Suprapubic skin (tissue), 4 donors: Measurements from ENCODE around the gene NOX3. TPM values are rescaled to one million over a fixed set of nuclear protein-coding genes. Genes with fewer than 3 reads are reported as not detected.

Experiments used
- DNase-seq, 2 donors: peaks; one replicate each; pipeline ENCODE4 v3.0.0-alpha.2; 2019; ENCODE audit warnings: low spot score in 2 of 2
- H3K27ac ChIP-seq: fragments of 200-600 bp; sonication (generic); one replicate; pipeline ENCODE4 v1.5.1; 2019
- H3K27me3 ChIP-seq: fragments of 200-600 bp; sonication (generic); one replicate; pipeline ENCODE4 v1.5.1; 2019
- H3K36me3 ChIP-seq: fragments of 200-600 bp; sonication (generic); one replicate; pipeline ENCODE4 v1.5.1; 2019
- H3K4me1 ChIP-seq: fragments of 200-600 bp; sonication (generic); one replicate; pipeline ENCODE4 v1.5.1; 2019
- H3K4me3 ChIP-seq: fragments of 200-600 bp; sonication (generic); one replicate; pipeline ENCODE4 v1.5.1; 2019; ENCODE audit warnings: mild to moderate bottlenecking
- H3K9me3 ChIP-seq: fragments of 200-600 bp; sonication (generic); one replicate; pipeline ENCODE4 v1.5.1; 2019
- EP300 ChIP-seq: sonication (generic); formaldehyde crosslinking; IDR thresholded peaks from one replicate; pipeline ENCODE4 v1.6.1; 2017; ENCODE audit warnings: antibody characterized with exemption
- POLR2A ChIP-seq, 2 donors: fragments of 450-650 bp; IDR thresholded peaks; one replicate each; pipeline ENCODE4 v1.6.1; 2017; ENCODE audit warnings: antibody characterized with exemption in 2 of 2, mild to moderate bottlenecking in 2 of 2, moderate library complexity in 2 of 2
- POLR2AphosphoS5 ChIP-seq, 3 donors: sonication (generic); formaldehyde crosslinking; IDR thresholded peaks; one replicate each; pipeline ENCODE4 v1.6.1; 2017; ENCODE audit warnings: antibody characterized with exemption in 3 of 3
- WGBS: methylation state at CpG from one replicate; pipeline ENCODE4 v1.1.5; 2018; 5-methylcytosine and 5-hydroxymethylcytosine counted together
- total RNA-seq, 4 donors: library from RNA; depleted of rRNA; stranded (reverse); fragments of >200 nt; gene quantifications; one replicate each; pipeline ENCODE4 v1.1.0, GENCODE V29; 2016
- TF ChIP-seq, protein P1 (sequence below), 2 donors: fragments of 200-600 bp in 1 of 2; fragments of 450-650 bp in 1 of 2; sonication (generic) in 1 of 2; IDR thresholded peaks; one replicate each; pipeline ENCODE4 v1.5.1; 2016 to 2019; ENCODE audit warnings: antibody characterized with exemption in 2 of 2, mild to moderate bottlenecking in 1 of 2, moderate library complexity in 1 of 2

NOX3 gene, protein sequence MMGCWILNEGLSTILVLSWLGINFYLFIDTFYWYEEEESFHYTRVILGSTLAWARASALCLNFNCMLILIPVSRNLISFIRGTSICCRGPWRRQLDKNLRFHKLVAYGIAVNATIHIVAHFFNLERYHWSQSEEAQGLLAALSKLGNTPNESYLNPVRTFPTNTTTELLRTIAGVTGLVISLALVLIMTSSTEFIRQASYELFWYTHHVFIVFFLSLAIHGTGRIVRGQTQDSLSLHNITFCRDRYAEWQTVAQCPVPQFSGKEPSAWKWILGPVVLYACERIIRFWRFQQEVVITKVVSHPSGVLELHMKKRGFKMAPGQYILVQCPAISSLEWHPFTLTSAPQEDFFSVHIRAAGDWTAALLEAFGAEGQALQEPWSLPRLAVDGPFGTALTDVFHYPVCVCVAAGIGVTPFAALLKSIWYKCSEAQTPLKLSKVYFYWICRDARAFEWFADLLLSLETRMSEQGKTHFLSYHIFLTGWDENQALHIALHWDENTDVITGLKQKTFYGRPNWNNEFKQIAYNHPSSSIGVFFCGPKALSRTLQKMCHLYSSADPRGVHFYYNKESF
- not detected for total RNA-seq

DNA sequence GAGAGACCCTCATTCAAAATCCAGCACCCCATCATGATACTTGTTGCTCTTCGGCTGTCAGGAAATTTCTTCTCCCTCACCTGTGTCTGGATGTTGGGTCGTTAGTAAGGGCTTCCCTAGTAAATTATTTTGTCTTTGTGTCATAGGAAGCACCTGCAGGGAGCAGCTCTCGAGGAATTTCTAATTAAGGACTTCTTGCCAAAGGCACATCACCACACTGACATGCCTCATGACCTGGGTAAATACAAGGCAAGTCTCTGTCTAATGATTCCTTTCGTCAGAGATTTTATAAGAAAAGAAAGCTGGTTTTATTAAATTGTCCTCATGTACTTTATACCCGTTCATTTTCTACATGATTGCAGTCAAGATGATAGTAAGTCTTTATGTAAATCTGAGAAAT, at the start of gene NOX3:
Gene NOX3 (minus strand): TSS at position 74 of the 400 bp plus-strand sequence. CDS start 39 bp downstream, at position 35.
- DNase-seq = no peak
- no peak within 1 kb of the TSS for H3K27ac ChIP-seq
- no peaks in the 10 kb centered on the region for H3K36me3 ChIP-seq
- H3K4me1 ChIP-seq = no peaks in the 10 kb centered on the region
- 43% methylated on average over 5 of the region's 5 CpGs for WGBS
- peaks cover 24% of the 10 kb centered on the region for H3K27me3 ChIP-seq
- no peaks in the 10 kb centered on the region for H3K9me3 ChIP-seq
- H3K4me3 ChIP-seq = no peak within 1 kb of the TSS
- TF ChIP-seq POLR2AphosphoS5 (IDR thresholded peaks at IDR 0.05) (no peak), POLR2A (IDR thresholded peaks at IDR 0.05) (no peak), EP300 (no peak)
- TF ChIP-seq, protein P1, sequence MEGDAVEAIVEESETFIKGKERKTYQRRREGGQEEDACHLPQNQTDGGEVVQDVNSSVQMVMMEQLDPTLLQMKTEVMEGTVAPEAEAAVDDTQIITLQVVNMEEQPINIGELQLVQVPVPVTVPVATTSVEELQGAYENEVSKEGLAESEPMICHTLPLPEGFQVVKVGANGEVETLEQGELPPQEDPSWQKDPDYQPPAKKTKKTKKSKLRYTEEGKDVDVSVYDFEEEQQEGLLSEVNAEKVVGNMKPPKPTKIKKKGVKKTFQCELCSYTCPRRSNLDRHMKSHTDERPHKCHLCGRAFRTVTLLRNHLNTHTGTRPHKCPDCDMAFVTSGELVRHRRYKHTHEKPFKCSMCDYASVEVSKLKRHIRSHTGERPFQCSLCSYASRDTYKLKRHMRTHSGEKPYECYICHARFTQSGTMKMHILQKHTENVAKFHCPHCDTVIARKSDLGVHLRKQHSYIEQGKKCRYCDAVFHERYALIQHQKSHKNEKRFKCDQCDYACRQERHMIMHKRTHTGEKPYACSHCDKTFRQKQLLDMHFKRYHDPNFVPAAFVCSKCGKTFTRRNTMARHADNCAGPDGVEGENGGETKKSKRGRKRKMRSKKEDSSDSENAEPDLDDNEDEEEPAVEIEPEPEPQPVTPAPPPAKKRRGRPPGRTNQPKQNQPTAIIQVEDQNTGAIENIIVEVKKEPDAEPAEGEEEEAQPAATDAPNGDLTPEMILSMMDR (IDR thresholded peaks at IDR 0.05) = no peak

DNA sequence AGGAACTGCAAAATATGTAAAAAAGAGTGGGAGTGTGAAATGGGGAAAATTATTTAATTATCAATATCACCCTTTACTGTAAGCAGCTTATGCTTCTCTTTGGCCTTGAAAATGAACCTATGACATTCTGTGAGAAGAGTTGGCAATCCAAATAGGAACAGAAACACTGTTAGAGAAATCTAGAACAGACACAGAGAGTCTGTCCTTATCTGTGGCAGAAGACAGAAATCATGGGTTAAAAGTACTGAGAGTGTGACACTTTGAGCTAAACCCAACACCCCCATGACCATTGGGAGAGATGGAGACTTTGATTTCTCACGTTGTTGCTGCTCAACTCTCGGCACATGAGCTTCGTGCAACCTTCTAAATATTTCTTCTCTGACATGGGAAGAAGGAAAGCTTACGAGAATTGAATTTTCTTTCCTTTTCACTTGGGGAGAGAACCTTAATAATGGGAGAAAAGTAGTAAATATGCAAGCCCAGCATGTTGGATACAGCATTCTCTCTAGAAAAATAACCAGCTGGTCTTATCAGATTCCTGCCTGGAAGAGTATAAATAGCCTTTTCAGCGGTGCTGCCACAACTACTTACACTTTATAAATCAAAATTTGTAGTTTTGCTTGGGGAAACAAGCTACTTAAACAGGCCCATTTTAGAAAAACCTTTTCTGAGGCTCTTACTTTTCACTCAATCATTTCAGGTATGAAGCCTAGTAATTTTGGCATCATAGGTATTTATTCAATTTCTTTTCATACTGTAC, 49.4 kb upstream of the NOX3 start:
- H3K9me3 ChIP-seq = no peaks in the 10 kb centered on the region
- H3K4me3 ChIP-seq = no peak overlapping the region
- DNase-seq = no peak
- TF ChIP-seq EP300 (no peak), POLR2A (IDR thresholded peaks at IDR 0.05) (no peak), POLR2AphosphoS5 (IDR thresholded peaks at IDR 0.05) (no peak)
- TF ChIP-seq, protein P1 (IDR thresholded peaks at IDR 0.05) = no peak
- H3K27me3 ChIP-seq = no peaks in the 10 kb centered on the region
- H3K27ac ChIP-seq = no peak overlapping the region
- H3K36me3 ChIP-seq = no peaks in the 10 kb centered on the region
- H3K4me1 ChIP-seq = no peaks in the 10 kb centered on the region
- 76% methylated on average over 5 of the region's 5 CpGs for WGBS

DNA sequence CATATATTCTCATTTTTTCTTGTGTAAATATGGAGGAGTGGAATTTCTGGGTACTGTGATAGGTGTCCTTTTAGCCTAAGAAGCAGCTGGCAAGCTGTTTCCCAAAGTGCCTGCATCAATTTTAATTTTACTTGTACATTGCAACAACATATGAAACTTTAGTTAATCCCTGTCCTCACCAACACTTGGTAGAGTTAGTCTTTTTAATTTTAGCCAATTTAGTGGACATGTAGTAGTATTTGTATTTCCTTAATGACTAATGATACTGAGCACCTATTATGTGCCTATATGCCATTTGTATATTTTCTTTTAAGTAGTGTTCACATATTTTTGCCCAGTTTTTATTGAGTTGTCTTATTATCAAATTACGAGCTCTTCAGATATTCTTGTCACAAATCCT, 46.8 kb upstream of the NOX3 start:
- Histone ChIP-seq H3K9me3 (no peaks in the 10 kb centered on the region), H3K4me3 (no peak overlapping the region), H3K27ac (no peak overlapping the region), H3K27me3 (no peaks in the 10 kb centered on the region), H3K4me1 (no peaks in the 10 kb centered on the region), H3K36me3 (no peaks in the 10 kb centered on the region)
- DNase-seq = no peak
- WGBS = 100% methylated on average over 1 of the region's 1 CpG
- TF ChIP-seq POLR2A (IDR thresholded peaks at IDR 0.05) (no peak), EP300 (no peak), POLR2AphosphoS5 (IDR thresholded peaks at IDR 0.05) (no peak)
- TF ChIP-seq, protein P1 (IDR thresholded peaks at IDR 0.05) = no peak

DNA sequence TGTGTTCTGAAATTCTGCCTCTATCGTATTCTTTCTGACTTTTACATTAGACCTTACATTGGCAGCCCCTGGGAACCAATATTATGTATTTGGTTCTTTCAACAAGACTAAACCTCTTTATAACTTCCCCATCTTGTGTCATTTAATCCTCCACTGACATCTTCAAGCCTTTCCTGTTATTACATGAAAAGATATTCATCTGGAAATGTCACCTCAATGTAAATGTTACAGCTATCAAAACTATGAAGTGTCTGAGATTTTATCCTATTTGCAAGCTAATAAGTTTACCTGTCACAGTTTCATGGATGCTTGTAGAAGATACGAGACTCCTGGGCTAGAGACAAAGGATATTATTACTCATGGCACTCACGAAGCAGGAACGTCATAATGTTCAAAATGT, 43.9 kb upstream of the NOX3 start:
- Histone ChIP-seq H3K4me3 (no peak overlapping the region), H3K9me3 (no peaks in the 10 kb centered on the region), H3K27me3 (no peaks in the 10 kb centered on the region), H3K27ac (no peak overlapping the region), H3K36me3 (no peaks in the 10 kb centered on the region), H3K4me1 (no peaks in the 10 kb centered on the region)
- no peak for TF ChIP-seq POLR2AphosphoS5 (IDR thresholded peaks at IDR 0.05)
- TF ChIP-seq POLR2A (IDR thresholded peaks at IDR 0.05) = no peak
- TF ChIP-seq, protein P1 (IDR thresholded peaks at IDR 0.05) = no peak
- no peak for TF ChIP-seq EP300
- 80% methylated on average over 4 of the region's 4 CpGs for WGBS
- no peak for DNase-seq

DNA sequence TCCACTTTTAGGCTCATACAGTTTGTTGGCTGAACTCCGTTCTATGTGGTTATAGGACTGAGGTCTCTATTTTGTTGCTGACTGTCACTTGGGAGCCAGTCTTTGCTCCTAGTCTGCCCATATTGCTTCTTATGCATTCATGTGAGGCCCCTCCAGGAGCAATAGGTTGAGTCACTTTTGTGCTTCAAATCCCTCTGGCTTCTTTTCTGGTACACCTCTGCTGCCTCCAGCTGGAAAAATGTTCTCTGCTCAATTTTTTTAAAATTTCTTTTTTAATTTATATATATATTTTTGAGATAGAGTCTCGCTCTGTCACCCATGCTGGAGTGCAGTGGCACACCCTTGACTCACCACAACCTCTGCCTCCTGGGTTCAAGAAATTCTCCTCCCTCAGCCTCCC, 42.7 kb upstream of the NOX3 start:
- H3K4me3 ChIP-seq = no peak overlapping the region
- H3K36me3 ChIP-seq = no peaks in the 10 kb centered on the region
- H3K9me3 ChIP-seq = no peaks in the 10 kb centered on the region
- H3K4me1 ChIP-seq = peaks cover 5% of the 10 kb centered on the region
- H3K27me3 ChIP-seq = no peaks in the 10 kb centered on the region
- no peak overlapping the region for H3K27ac ChIP-seq
- WGBS = 95% methylated on average over 2 of the region's 2 CpGs
- no peak for DNase-seq
- no peak for TF ChIP-seq EP300
- TF ChIP-seq, protein P1 (IDR thresholded peaks at IDR 0.05) = no peak
- no peak for TF ChIP-seq POLR2A (IDR thresholded peaks at IDR 0.05)
- no peak for TF ChIP-seq POLR2AphosphoS5 (IDR thresholded peaks at IDR 0.05)
